ENCODE data around the gene EML6. TPM values are rescaled to one million over a fixed set of nuclear protein-coding genes. Genes with fewer than 3 reads are reported as not detected.

EML6 gene
- total RNA-seq, 1 experiment from 2014 or later: 0.77 TPM

GRCh38 chr2:54965425-54965824 lies 242.0 kb downstream of the EML6 start:
- no peaks in the 10 kb centered on the region for H3K9me3 Mint-ChIP-seq (ENCODE audit: unreplicated experiment)
- TF ChIP-seq CTCF (IDR thresholded peaks at IDR 0.05; ENCODE audit: unreplicated experiment): no peak
- H3K4me1 Mint-ChIP-seq (ENCODE audit: insufficient read depth, unreplicated experiment): peaks cover 45% of the 10 kb centered on the region
- intact Hi-C loops (cut with micrococcal nuclease): no loop called here
- H3K27me3 Mint-ChIP-seq (ENCODE audit: insufficient read depth, unreplicated experiment): no peaks in the 10 kb centered on the region
- DNase-seq (ENCODE audit: unreplicated experiment): no peak
- ChIA-PET POLR2A (interaction anchor here (0.7 to 2.4 kb wide), 12 partner anchors 9 to 218 kb away, joined by 3 to 23 read pairs (median 7); partner anchors contain the start of gene RTN4), CTCF (interaction anchor here (1.1 to 1.3 kb wide), 4 partner anchors 10 to 208 kb away, joined by 3 to 8 read pairs (median 4); no protein-coding TSS in a partner anchor)
- H3K36me3 Mint-ChIP-seq (ENCODE audit: insufficient read depth, unreplicated experiment): peaks cover 57% of the 10 kb centered on the region
- H3K4me3 Mint-ChIP-seq (ENCODE audit: unreplicated experiment): no peak overlapping the region
- peak overlapping the region; percentile 68 for H3K27ac Mint-ChIP-seq (ENCODE audit: low read depth, unreplicated experiment)
- no TSS peak for BruUV-seq (replicated peaks)

- DNase-seq (ENCODE audit: unreplicated experiment): peak; percentile 76
- Mint-ChIP-seq H3K4me1 (ENCODE audit: insufficient read depth, unreplicated experiment) (peaks cover 45% of the 10 kb centered on the region), H3K27ac (ENCODE audit: low read depth, unreplicated experiment) (peak overlapping the region; percentile 68), H3K9me3 (ENCODE audit: unreplicated experiment) (no peaks in the 10 kb centered on the region), H3K4me3 (ENCODE audit: unreplicated experiment) (peak overlapping the region; percentile 12), H3K36me3 (ENCODE audit: insufficient read depth, unreplicated experiment) (peaks cover 66% of the 10 kb centered on the region), H3K27me3 (ENCODE audit: insufficient read depth, unreplicated experiment) (no peaks in the 10 kb centered on the region)
- intact Hi-C loops (cut with micrococcal nuclease): loop anchor here (2.0 kb wide), 1 partner anchor 61 kb away; no protein-coding TSS in a partner anchor
- ChIA-PET CTCF (interaction anchor here (0.9 to 1.3 kb wide), 3 partner anchors 9 to 84 kb away, joined by 3 to 8 read pairs (median 5); partner anchors contain the start of gene RTN4), POLR2A (interaction anchor here (0.6 to 2.4 kb wide), 22 partner anchors 9 to 851 kb away, joined by 3 to 23 read pairs (median 4); partner anchors contain the start of genes ACYP2 and RTN4)
- TF ChIP-seq CTCF (IDR thresholded peaks at IDR 0.05; ENCODE audit: unreplicated experiment): no peak
- BruUV-seq (replicated peaks): no TSS peak
Observed at GRCh38 chr2:54966165-54966832, 242.8 kb downstream of the EML6 start.

- no peaks in the 10 kb centered on the region for H3K9me3 Mint-ChIP-seq (ENCODE audit: unreplicated experiment)
- H3K36me3 Mint-ChIP-seq (ENCODE audit: insufficient read depth, unreplicated experiment): peaks cover 71% of the 10 kb centered on the region
- TF ChIP-seq CTCF (IDR thresholded peaks at IDR 0.05; ENCODE audit: unreplicated experiment): no peak
- H3K4me1 Mint-ChIP-seq (ENCODE audit: insufficient read depth, unreplicated experiment): peaks cover 45% of the 10 kb centered on the region
- H3K4me3 Mint-ChIP-seq (ENCODE audit: unreplicated experiment): no peak overlapping the region
- no peaks in the 10 kb centered on the region for H3K27me3 Mint-ChIP-seq (ENCODE audit: insufficient read depth, unreplicated experiment)
- intact Hi-C loops (cut with micrococcal nuclease): loop anchor here (2.0 kb wide), 1 partner anchor 62 kb away; no protein-coding TSS in a partner anchor
- CTCF ChIA-PET: interaction anchor here (1.3 kb wide), 1 partner anchor 43 kb away, joined by 8 read pairs; no protein-coding TSS in a partner anchor
- POLR2A ChIA-PET: interaction anchor here (0.6 to 2.4 kb wide), 15 partner anchors 9 to 851 kb away, joined by 3 to 23 read pairs (median 7); partner anchors contain the start of genes ACYP2 and RTN4
- H3K27ac Mint-ChIP-seq (ENCODE audit: low read depth, unreplicated experiment): peak overlapping the region; percentile 68
- no peak for DNase-seq (ENCODE audit: unreplicated experiment)
- no TSS peak for BruUV-seq (replicated peaks)
Observed at GRCh38 chr2:54966837-54967236, 243.4 kb downstream of the EML6 start.

- no peak for DNase-seq (ENCODE audit: unreplicated experiment)
- Mint-ChIP-seq H3K4me1 (ENCODE audit: insufficient read depth, unreplicated experiment) (peaks cover 45% of the 10 kb centered on the region), H3K9me3 (ENCODE audit: unreplicated experiment) (no peaks in the 10 kb centered on the region), H3K27me3 (ENCODE audit: insufficient read depth, unreplicated experiment) (no peaks in the 10 kb centered on the region), H3K36me3 (ENCODE audit: insufficient read depth, unreplicated experiment) (peaks cover 72% of the 10 kb centered on the region), H3K4me3 (ENCODE audit: unreplicated experiment) (no peak overlapping the region), H3K27ac (ENCODE audit: low read depth, unreplicated experiment) (peak overlapping the region; percentile 68)
- POLR2A ChIA-PET: interaction anchor here (1.4 to 2.4 kb wide), 6 partner anchors 8 to 86 kb away, joined by 4 to 23 read pairs (median 10); no protein-coding TSS in a partner anchor
- TF ChIP-seq CTCF (IDR thresholded peaks at IDR 0.05; ENCODE audit: unreplicated experiment): no peak
- CTCF ChIA-PET: no interaction called here
- BruUV-seq (replicated peaks): no TSS peak
- intact Hi-C loops (cut with micrococcal nuclease): loop anchor here (2.0 kb wide), 1 partner anchor 62 kb away; no protein-coding TSS in a partner anchor
Observed at GRCh38 chr2:54967269-54967668, 243.8 kb downstream of the EML6 start.

Data from MCF 10A (cell line).